Body of pancreas (tissue), 4 donors: ENCODE data around the gene TIAM1.

Experiments
- CTCF ChIP-seq, 7 experiments: fragments of 450-650 bp in 4 of 7; fragments of 200-600 bp in 3 of 7; sonication (generic) in 3 of 7; IDR thresholded peaks; one replicate each; pipeline ENCODE4 v1.5.1; 2016 to 2019; ENCODE audit warnings: antibody characterized with exemption in 7 of 7
- POLR2A ChIP-seq, 3 donors: fragments of 450-650 bp; IDR thresholded peaks; one replicate each; pipeline ENCODE4 v1.6.1; 2016; ENCODE audit warnings: antibody characterized with exemption in 3 of 3, mild to moderate bottlenecking in 2 of 3

- no peak for TF ChIP-seq CTCF (IDR thresholded peaks at IDR 0.05)
- no peak for TF ChIP-seq POLR2A (IDR thresholded peaks at IDR 0.05)
These were observed 30.3 kb upstream of the TIAM1 start for GRCh38 chr21:31374395-31374794.
